Measurements from ENCODE around the gene PERM1. TPM values are rescaled to one million over a fixed set of nuclear protein-coding genes. Genes with fewer than 3 reads are reported as not detected.
A peak's percentile ranks its signal among the peaks of the same experiment; 100 is the strongest.

PERM1 gene
- total RNA-seq, 1 donor from 2014 or later = not detected

- Histone ChIP-seq H3K4me1 (no peaks in the 10 kb centered on the region), H3K9me3 (no peaks in the 10 kb centered on the region), H3K4me3 (no peak overlapping the region), H3K27me3 (ENCODE audit: low read depth) (peaks cover 9% of the 10 kb centered on the region), H3K36me3 (no peaks in the 10 kb centered on the region), H3K27ac (no peak overlapping the region)
- peak; percentile 76 to 82 for ATAC-seq
- intact Hi-C loops (cut with DNase I) = no loop called here
- no peak for DNase-seq
- TF ChIP-seq CTCF (IDR thresholded peaks at IDR 0.05) = peak; percentile 95
These were observed 2.0 kb upstream of the PERM1 start for GRCh38 chr1:983798-984475.

GRCh38 chr1:982765-983436, 1.0 kb upstream of the PERM1 start:
- DNase-seq (no peak), ATAC-seq (no peak)
- no peaks in the 10 kb centered on the region for H3K9me3 ChIP-seq
- H3K27me3 ChIP-seq (ENCODE audit: low read depth) = peaks cover 9% of the 10 kb centered on the region
- H3K27ac ChIP-seq = no peak overlapping the region
- H3K36me3 ChIP-seq = no peaks in the 10 kb centered on the region
- no peaks in the 10 kb centered on the region for H3K4me1 ChIP-seq
- H3K4me3 ChIP-seq = no peak overlapping the region
- intact Hi-C loops (cut with DNase I) = no loop called here
- TF ChIP-seq CTCF (IDR thresholded peaks at IDR 0.05) = no peak

DNA sequence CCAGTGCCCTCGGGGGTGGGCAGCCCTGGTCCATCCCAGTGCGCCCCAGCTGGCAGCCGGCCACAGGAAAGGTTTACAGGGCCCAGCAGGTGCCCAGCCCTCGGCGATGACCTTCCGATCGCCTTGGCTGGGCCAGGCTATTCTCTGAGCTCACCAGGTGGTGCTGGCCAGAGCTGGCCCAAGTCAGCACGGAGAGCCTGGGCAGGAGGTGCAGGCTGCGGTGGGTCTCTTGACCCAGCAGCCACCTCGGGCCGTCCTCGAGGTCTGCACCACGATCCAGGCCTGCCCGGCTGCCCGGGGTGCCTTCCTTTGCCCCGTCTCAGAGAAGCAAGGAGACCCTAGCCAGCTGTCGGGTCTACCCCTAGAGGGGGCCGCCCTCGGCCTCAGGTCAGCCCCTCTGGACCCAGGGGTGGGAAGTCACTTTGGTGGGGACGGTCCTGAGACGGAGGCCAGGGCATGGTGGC, 370 bp downstream of the PERM1 start:
- no peaks in the 10 kb centered on the region for H3K36me3 ChIP-seq
- DNase-seq = no peak
- ATAC-seq = no peak
- no peaks in the 10 kb centered on the region for H3K9me3 ChIP-seq
- no peak overlapping the region for H3K4me3 ChIP-seq
- no peak overlapping the region for H3K27ac ChIP-seq
- H3K4me1 ChIP-seq = no peaks in the 10 kb centered on the region
- intact Hi-C loops (cut with DNase I) = no loop called here
- no peak for TF ChIP-seq CTCF (IDR thresholded peaks at IDR 0.05)
- H3K27me3 ChIP-seq (ENCODE audit: low read depth) = peaks cover 9% of the 10 kb centered on the region

DNA sequence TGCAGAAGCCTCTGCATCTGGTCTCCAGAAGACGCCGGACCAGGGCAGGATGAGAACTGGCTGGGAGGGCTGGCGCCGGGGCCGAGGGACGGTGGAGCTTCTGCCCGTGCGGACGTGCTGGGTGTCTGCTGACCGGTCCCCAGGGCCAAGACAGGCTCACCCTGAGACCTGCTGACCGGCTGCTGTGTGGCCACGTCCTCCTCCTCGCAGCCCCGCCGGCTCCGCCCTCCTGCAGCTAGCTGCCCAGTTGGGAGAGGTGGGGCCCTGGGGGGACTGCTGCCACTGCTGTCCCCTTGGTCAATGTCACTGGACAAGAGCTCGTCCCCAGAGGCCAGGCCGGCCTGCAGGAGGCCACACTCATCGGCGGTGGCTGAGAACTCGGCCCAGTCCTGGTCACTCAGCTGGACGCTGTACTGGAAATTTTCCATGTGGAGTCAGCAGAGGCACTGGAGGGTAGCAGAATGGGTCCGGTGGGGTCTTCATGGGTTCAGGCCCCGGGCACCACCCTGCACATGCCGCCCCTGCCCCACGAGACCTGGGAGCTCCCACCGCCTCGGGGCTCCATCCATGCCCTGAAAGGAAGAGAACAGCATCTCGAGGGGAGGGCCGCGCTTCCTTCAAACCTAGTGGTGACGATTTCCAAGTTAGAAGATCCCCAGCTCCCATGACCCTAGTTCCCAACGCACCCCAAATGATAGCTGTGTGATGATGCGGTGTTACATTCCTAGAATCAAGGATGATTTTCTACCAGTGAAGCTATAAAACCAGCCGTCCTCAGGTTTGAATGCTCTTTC, 1.1 kb downstream of the PERM1 start:
- Histone ChIP-seq H3K9me3 (no peaks in the 10 kb centered on the region), H3K4me3 (no peak overlapping the region), H3K27me3 (ENCODE audit: low read depth) (peaks cover 14% of the 10 kb centered on the region), H3K27ac (no peak overlapping the region), H3K36me3 (no peaks in the 10 kb centered on the region), H3K4me1 (peaks cover 6% of the 10 kb centered on the region)
- no peak for TF ChIP-seq CTCF (IDR thresholded peaks at IDR 0.05)
- DNase-seq (no peak), ATAC-seq (no peak)
- intact Hi-C loops (cut with DNase I) = no loop called here

DNA sequence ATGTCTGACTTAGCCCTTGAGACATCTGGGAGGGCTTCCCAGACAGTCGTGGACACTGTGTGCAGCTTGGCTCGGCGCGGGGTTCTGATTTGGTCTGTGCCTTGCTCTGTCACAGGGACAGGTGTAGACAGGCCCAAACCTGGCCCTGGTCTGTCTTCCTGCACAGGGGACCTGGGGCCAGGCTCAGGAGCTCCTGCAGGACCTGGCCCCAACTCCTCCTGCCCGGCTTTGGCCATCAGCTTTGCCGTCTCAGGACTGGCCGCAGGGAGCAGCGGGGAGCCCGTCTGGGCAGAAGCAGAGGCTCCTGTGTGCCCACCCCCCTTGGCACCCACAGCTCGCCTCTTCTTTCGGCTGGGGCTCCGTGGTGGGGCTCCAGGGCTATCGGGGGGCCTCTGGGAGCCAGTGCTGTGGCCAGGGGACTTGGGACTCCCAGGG, 1.7 kb downstream of the PERM1 start:
- Histone ChIP-seq H3K27me3 (ENCODE audit: low read depth) (peaks cover 20% of the 10 kb centered on the region), H3K9me3 (no peaks in the 10 kb centered on the region), H3K36me3 (no peaks in the 10 kb centered on the region), H3K27ac (no peak overlapping the region), H3K4me1 (peaks cover 11% of the 10 kb centered on the region), H3K4me3 (no peak overlapping the region)
- intact Hi-C loops (cut with DNase I) = no loop called here
- DNase-seq = no peak
- TF ChIP-seq CTCF (IDR thresholded peaks at IDR 0.05) = no peak
- no peak for ATAC-seq
